Fibroblast of skin of left quadriceps (primary cell): ENCODE results near the gene ZNF800.
"Not testable (repeated sequence)": the region's sequence is repeated elsewhere in the genome, so short reads cannot be mapped to it uniquely, and the experiment has no call there.

Experiments used
- DNase-seq, 2 experiments: peaks; one replicate each; pipeline ENCODE4 v3.0.0-alpha.2; 2013; ENCODE audit warnings: low read depth in 2 of 2

ZNF800 gene, protein sequence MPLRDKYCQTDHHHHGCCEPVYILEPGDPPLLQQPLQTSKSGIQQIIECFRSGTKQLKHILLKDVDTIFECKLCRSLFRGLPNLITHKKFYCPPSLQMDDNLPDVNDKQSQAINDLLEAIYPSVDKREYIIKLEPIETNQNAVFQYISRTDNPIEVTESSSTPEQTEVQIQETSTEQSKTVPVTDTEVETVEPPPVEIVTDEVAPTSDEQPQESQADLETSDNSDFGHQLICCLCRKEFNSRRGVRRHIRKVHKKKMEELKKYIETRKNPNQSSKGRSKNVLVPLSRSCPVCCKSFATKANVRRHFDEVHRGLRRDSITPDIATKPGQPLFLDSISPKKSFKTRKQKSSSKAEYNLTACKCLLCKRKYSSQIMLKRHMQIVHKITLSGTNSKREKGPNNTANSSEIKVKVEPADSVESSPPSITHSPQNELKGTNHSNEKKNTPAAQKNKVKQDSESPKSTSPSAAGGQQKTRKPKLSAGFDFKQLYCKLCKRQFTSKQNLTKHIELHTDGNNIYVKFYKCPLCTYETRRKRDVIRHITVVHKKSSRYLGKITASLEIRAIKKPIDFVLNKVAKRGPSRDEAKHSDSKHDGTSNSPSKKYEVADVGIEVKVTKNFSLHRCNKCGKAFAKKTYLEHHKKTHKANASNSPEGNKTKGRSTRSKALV

DNA sequence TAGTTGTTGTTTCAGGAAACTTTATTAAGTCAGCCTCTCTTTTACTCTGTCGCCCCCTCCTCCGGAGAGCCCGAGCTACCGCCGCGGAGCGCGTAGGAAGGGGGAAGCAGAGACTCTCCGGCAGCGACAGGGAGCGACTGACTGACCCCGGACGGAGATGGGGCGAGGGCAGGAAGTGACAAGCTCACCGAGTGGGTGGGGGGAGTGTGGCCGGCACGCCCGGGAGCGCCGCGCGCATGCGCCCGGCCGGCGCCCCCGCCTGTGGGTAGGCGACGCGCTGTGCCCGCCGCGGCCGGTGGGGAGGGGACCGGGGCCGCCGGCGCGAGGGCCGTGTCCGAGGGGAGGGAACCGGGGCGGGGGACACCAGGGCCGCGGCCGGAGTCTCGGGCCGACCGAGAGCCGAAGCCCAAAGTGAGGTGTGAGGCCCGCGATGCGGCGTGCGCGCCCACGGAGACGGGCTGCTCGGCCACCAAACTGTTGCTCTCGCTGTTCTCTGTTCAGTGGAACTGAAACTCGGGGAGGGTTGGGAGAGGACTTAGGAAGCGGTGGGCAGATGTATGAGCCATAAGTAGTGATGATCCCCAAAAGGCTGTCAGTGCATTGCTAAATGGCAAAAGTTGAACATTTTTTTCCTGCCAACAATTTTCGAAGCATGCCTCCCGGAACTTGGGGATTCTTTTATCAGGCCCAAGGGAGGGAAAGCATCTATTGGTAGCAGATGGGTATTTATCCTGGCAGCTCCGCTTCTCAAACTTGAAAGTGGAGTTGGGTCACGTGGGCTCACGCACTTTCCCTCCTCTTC, at the start of gene ZNF800:
Gene ZNF800, minus strand, starts transcription at position 143 of the 802 bp plus-strand sequence. CDS start 1,151 bp downstream, outside the sequence.
- DNase-seq = peak; percentile 53 to 60

DNA sequence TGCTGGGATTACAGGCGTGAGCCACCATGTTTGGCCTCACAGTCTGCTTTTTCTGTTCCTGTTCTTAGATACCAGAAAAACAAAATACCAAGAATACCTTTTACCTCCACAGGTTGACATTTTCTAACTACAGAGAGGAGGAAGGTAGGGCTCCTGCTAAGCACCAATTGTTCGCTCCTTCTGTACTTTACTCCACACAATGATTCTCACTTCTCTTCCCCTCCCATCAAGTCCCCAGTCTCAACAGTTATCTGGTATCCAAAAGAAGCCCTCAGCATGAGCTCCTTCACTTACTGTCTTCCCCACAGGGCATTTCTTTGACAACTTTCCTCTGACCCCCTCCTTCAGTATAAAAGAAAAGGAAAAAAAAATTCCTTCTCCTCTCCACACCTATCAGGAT, 47.7 kb upstream of the ZNF800 start:
- DNase-seq = no peak

DNA sequence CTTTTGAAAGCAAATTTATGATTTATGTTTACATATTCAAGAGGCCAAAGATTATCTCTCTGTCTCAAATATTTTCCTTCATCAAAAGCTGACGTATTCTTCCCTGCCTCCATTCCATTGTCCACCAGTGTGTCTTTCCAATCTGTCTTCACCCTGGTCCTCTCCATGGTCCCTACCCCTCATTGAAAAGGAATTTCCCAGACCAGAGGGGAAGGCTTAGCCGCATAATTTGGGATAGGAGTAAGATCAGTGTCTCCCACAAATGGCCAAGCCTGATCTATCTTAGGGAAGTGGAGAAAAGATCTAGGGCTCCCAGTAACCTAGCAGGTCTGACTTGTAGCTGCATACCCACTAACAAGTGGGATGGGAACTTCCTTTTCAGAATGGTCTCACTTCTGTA, 46.3 kb upstream of the ZNF800 start:
- DNase-seq = no peak

DNA sequence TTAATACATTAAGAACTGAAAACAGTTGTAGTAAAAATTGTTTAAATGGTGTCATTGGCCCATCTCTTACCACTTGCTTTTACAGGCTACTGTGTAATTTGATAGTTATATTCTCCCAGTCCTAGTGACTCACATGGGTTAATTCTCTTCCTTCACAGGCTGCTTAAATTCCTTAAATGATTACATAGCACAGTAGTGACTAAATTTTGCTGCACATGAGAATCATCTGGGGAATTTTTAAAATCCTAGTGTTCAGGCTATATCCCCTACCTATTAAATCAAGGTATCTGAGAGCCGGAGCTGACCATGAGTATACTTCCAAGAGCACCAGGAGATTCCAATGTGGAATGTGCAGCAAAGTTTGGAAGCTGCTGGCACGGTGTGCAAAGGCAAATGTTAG, 45.3 kb upstream of the ZNF800 start:
- DNase-seq = peak; percentile 64 to 69

DNA sequence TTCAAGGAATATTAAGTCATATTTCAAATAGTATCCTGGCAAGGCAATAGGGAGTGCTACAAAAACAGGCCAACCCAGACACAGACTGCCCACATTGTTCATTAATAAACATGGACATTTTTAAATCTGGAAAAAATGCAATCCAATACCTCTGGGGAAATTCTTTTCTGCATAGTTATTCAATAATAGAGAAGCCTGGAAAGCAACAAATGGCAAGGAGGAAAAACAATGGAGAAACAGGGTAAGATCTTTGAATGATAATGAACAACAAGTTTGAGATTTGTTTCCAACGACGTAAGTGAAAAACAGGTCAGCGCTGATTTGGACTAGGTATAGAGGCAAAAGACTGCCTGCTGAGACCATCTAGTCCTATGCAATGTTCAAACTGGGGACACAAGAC, 44.7 kb upstream of the ZNF800 start:
- no peak for DNase-seq

DNA sequence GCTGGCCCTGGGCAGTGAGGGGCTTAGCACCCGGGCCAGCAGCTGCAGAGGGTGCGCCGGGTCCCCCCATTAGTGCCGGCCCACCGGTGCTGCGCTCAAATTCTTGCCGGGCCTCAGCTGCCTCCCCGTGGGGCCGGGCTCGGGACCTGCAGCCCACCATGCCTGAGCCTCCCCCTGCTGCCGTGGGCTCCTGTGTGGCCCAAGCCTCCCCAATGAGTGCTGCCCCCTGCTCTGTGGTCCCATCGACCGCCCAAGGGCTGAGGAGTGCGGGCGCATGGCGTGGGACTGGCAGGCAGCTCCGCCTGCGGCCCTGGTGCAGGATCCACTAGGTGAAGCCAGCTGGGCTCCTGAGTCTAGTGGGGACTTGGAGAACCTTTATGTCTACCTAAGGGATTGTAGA, 36.8 kb upstream of the ZNF800 start:
- not testable (repeated sequence) for DNase-seq

DNA sequence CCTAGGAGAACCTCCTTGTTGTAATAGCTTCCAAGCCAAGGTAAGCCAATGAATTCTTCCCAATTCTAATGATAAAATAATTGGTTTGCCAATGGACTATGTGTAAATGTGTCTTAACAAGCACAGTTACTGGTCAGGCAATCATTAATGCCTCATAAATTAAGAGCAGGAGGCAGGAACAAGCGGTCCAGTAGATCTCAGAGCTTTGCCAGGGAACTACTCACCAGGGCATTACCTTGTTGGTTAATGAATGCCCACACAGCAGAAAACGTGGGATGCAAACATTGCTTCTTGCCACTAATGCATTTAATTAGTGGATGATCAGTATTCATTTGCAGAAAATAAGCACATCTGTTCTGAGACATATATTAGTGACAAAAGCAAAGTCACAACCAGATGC, 26.7 kb upstream of the ZNF800 start:
- DNase-seq = no peak

DNA sequence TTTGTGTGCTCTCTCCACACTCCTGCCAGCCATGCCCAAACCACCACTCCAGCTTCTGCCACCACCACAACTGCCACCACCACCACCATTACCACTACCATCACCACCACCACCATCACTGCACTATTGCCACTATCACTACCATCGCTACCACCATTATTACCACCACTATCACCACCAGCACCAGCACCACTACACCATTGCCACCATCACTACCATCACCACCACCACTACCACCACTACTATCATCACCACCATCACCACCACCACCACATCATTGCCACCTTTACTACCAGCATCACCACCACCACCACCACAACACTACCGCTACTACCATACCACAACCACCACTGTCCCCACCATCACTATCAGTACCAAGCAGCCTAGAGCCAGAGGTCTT, 26.0 kb upstream of the ZNF800 start:
- DNase-seq = no peak

DNA sequence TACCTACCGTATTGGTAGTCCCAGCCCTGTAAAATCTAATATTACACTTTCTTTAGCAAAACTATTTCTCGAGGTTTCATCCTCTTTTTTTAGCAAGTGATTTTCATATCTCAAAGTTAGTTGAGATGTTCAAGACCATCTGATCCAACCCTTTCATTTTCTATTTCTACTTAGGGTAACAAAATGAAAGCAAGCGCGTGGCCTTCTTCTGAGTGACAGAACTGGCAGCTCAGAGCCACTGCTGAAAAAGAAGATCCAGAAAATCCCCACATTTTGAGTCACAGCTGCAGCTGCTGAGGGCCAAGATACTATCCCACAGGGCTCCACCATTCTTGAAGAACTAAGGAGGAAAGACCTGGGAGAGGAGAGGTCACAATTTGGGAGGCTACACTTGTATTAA, 24.8 kb upstream of the ZNF800 start:
- DNase-seq = no peak

DNA sequence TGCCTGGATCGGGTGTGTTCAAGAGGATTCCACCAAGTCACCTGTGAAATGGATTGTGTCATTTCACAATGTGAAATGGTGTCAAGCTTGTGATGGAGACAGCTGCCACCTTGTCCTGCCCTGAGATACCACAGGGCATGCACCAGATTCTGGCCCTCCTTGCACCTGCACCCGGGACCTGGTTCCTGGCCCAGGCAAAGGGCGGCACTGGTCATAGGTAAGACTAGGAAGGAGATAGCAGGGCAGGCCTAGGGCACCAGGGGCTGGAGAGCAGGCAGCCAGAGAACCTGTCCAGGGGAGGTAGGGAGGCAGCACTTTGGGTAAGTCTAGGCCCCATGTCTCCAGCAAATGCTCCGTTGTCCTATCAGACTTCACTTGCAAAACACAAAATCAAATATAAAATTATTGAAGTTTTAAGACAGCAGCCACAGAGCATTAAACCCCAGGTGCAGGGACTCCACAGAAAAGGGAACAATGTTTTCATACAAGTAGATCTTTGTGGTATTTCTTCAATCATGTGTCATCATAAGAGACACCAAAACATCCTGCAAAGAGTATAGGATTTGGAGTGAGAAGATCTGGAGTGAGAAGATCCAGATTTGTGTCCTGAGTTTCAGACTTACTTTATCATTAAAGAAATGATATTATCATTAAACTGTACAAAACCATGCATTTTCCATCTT, 22.7 kb upstream of the ZNF800 start:
- no peak for DNase-seq

DNA sequence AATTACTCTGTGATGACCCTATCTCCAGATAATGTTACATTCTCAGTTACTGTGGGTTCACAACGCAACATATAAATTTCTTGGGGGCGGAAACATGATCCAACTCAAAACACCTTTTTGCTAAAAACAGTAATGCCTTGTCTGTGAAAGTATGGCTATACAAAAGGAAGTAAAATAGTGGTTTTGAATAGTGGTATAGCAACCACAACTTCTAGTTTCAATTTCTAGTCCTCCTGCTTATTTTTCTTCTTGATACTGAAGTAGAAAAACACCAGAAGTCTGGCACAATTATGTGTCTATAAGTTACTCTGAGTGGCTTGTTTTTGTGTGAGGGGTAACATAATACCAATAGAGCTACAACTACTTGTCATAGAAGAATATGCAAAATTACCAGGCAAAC, 21.5 kb upstream of the ZNF800 start:
- no peak for DNase-seq

DNA sequence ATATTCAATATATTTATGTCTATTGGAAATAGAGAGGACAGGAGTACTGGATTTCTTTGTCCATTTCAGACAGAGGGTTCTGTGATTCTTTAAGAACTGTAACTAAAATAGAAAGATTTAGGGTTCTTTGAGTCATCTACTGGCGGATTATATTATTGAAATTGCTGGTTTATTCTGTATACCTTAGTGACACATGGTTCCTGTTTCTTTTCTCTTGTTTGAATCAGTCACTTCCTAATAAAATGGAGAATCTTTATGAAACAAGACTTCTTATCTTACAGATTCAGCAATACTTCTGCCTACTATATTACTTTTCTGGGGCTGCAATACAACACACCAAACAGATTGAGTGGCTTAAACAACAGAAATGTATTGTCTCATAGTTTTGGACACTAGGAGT, 20.8 kb upstream of the ZNF800 start:
- no peak for DNase-seq

DNA sequence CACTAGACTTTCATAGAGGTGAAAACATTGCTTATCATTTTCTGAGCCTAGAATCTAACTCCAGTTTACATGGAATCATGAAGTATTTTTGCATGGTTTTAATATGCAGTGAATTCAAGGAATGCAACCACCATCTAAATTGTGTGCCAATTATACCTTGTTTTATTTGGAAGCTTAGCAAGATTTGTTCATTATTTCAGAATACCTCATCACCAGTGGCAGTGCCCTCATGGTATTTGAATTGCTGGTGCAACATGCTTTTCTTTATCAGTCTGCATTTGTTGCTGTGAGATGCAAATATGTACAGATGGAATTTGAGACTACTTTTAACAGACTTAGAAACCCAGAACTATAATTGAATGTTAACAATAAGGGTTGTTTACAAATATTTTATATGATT, 18.7 kb upstream of the ZNF800 start:
- no peak for DNase-seq

DNA sequence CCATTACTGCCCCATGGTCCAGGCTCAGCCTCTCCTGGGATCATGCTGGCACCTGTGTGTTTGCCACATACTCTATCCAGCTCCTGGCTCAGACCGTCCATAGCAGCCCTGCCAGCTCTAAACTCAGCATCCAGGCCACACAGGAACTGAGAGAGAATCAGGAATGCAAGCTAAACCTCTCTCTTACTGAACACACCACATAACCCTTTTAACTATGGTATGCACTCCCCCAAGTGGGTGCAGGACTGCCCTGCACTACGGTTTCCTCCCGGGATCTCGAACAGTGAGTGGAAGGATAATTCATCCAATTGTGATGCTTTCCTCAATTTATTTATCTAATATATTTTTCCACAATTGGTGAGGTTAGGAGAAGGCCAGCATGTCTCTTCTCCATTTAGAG, 17.1 kb upstream of the ZNF800 start:
- no peak for DNase-seq

DNA sequence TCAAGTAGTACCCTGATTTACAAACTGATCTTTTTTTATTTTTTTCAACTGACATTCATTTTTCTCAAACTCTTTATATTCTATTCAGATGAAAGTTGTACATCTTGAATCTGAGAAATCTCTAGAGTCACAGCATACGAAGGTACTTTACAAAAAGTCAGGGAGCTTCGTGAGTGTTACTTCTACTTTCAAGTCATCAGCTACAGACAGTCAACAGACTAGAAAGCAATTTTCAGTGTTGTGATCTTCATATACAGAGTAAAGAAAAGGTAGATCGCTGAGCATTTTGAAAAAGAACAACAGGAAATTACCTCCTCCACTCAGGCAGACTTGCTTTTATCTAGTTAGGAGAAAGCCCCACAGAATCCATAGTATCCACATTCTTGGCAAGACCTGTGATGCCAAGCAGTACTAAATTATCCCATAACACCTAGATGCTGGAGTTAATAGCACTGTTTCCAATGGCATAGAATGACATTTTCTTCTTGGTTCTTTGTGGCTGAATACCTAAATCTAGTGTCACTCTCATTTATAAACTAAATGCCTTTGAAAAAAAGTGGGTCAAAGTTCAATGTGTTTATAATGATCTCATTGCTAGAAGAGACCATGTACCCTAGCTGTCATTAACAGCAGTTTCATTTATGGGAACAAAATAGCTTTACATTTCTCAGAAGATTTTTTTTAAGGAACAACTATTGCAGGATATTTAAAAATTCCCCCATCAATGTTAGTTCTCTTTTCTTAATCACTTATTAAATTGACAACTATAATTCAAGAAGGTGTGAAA, 12.0 kb upstream of the ZNF800 start:
- DNase-seq = no peak

DNA sequence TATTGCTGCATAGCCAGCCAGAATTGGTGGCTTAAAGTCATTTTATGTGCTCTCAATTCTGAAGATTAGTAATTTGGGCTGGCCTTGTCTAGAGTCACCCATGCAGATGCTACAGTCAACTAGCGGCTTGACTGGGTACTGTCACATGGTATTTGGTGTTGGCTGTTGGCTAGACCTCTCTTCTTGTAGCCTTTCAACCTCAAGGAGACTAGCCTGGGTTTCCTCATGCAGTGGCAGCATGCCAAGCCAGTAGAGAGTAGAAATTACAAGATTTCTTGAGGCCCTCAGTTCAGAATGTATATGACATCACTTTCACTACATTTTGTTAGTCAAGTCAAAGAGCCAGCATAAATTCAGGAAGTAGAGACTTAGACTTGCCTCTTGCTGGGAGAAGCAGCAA, 3.7 kb upstream of the ZNF800 start:
- no peak for DNase-seq

DNA sequence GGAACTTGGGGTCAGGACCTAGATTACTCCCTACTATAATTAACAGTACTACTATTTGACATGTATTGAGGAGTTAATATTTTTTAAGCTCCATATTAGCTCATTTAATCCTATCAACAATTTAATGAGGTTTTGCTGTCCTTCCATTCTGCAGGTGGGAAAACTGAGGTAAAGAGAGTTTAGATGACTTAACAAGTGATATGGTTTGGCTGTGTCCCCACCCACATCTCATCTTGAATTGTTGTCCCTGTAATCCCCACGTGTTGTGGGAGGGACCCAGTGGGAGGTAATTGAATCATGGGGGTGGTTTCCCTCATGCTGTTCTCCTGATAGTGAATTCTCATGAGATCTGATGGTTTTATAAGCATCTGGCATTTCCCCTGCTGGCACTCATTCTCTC, 2.6 kb upstream of the ZNF800 start:
- not testable (repeated sequence) for DNase-seq

DNA sequence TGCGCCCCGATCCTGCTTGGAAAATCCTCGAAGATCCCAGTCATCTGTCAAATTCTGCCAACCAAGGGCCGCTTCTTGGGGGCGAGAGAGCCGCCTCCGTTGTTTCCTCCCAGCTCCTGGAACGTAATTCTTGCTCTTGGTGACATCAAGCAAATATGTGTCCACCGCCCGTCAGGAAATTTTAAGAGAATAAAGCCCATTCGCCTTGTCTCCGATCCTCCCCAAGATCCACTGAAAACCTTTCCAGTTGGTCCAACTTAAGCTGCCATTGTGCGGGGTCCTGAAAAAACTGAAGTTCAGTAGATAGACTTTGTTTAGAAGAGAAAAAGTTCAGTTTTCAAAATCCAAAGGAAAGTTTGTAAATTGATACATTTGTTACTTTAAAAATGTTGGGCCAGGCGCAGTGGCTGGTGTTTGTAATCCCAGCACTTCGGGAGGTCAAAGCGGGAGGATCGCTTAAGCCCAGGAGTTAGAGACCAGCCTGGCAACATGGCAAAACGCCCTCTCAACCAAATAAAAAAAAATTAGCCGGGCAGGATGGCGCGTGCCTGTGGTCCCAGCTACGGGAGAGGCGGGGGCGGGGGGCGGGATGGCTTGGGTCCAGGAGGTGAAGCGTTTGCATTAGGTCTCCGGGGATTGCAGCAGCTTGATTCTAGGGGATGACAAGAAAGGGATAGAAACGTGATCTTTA, 1.0 kb upstream of the ZNF800 start:
- DNase-seq = no peak

DNA sequence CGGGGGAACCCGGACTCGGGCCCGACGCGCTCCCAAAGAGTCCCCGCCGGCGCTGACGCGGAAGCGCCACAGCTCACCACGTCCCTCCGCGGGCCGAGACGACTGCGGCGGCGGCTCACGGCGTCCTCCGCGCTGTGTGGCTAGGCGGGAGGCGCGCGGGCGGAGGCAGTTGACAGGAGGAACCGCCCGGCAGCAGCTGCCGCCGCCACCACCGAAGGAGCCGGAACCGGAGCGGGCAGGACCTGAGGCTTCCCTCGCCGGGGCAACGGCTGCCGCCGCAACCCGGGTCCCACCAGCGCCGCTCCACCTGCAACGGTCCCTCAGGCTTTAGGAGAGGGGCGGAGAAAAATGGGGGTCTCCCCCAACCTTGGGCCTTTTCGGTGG, 334 bp downstream of the ZNF800 start:
- DNase-seq = peak; percentile 18 to 22

DNA sequence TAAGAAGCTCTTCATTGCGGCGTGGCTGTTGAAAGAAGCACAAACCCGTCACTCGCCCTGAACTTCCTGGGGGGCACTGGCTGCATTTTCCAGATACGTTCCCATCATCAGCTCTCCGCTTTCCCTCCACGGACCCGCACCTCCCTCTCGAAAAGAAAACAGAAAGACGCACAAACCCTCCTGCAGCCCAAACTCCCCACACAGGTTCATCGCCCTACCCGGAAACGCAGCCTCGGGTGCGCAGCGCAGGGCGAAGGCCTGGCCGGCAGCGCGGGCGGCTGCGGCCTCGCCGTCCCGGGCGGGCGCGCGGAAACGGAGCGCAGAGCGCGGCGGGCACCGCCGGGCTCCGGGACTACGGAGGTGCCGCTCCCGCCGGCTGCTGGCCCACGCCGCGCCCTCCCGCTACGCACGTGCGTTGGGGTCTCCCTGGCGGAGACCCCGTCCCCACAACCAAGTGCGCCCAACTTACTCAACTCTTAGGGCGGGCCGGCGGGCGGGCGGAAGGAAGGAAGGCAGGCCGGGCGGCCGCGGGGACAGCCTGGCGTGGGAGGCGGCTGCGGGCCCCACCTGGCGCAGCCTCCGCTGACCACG, 822 bp downstream of the ZNF800 start:
- no peak for DNase-seq
